Gastrocnemius medialis (tissue), 4 donors: ENCODE data around the gene RASAL2.
A peak's percentile ranks its signal among the peaks of the same experiment; 100 is the strongest.

ENCODE experiments used
- CTCF ChIP-seq, 5 experiments: fragments of 450-650 bp in 3 of 5; fragments of 200-600 bp in 2 of 5; sonication (generic) in 2 of 5; IDR thresholded peaks in 4 of 5; conservative IDR thresholded peaks in 1 of 5; 1 replicate in 4 of 5; 2 replicates in 1 of 5; pipeline ENCODE4 v1.5.1; 2016 to 2019; ENCODE audit warnings: antibody characterized with exemption in 5 of 5, mild to moderate bottlenecking in 3 of 5, moderate library complexity in 3 of 5
- POLR2A ChIP-seq, 2 donors: fragments of 450-650 bp; IDR thresholded peaks; one replicate each; pipeline ENCODE4 v1.6.1; 2017; ENCODE audit warnings: antibody characterized with exemption in 2 of 2, mild to moderate bottlenecking in 2 of 2, moderate library complexity in 2 of 2

DNA sequence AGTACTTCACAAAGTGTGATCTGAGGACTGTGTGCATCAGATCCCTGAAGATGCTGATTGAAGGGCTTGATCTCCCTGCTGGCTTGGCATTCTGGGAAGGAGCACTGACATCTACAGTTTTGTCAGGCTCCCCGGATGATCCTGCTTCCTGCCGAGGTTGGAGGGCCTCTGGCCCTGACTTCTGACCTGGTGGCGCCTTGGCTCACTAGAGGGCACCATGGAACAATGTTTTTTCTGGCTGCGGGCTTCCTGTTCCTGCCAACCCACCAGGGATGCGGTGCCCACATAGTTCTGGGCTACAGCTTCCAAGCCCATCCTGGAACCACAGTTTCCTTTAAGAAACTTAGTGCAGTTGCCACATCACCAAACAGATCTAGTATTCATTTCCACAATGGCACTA lies 38.8 kb upstream of the RASAL2 start:
- TF ChIP-seq POLR2A (IDR thresholded peaks at IDR 0.05) (no peak), CTCF (IDR thresholded peaks at IDR 0.05 in 4 of 5, conservative IDR thresholded peaks at IDR 0.05 in 1 of 5) (peak in 1 of 5 experiments; percentile 37)
